ENCODE data around the gene FBXO4.

DNA sequence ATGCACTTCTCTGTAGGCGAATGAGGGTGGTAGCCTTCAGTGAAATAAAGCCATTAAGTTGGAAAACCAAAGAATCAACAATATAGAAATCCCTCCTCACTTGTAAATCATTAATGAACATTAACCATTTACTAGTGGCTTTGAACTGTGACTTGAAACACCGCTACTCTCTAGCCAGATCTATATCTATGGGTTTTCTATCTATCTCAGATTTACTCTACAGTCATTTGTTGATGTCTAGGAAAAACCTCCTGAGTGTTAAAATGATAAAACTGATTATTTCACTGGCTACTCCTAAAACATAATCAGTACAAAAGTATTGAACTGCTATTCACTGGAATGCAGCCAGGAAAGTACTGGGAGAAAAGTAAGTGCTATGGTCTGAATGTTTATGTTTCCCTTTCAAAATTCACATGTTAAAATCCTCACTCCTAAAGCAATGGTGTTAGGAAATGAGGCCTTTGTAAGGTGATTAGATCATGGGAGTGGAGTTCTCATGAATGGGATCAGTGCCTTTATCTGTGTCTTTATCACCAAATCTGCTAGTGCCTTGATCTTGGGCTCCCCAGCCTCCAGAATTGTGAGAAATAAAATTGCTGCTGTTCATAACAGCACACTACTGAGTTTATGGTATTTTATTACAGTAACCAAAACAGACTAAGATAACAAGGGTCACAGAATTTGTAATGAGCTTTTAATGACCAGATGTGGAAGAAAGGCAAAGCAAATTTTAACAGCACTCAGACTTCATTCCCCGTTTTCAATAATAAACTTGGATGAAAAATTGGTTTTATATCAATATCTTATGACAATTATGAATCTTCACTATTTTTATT, 46.2 kb upstream of the FBXO4 start:
- no peak for TF ChIP-seq CTCF (IDR thresholded peaks at IDR 0.05 in 2 of 3, conservative IDR thresholded peaks at IDR 0.05 in 1 of 3; ENCODE audit: borderline replicate concordance in 1 of 3, insufficient read depth in 1 of 3, low read depth in 2 of 3, low read length in 2 of 3)
- TF ChIP-seq POLR2A (IDR thresholded peaks at IDR 0.05; ENCODE audit: borderline replicate concordance, extremely low read depth, insufficient read depth, insufficient read length), result no peak
- TF ChIP-seq RAD21 (IDR thresholded peaks at IDR 0.05; ENCODE audit: low read depth), result no peak
- TF ChIP-seq, protein P1, sequence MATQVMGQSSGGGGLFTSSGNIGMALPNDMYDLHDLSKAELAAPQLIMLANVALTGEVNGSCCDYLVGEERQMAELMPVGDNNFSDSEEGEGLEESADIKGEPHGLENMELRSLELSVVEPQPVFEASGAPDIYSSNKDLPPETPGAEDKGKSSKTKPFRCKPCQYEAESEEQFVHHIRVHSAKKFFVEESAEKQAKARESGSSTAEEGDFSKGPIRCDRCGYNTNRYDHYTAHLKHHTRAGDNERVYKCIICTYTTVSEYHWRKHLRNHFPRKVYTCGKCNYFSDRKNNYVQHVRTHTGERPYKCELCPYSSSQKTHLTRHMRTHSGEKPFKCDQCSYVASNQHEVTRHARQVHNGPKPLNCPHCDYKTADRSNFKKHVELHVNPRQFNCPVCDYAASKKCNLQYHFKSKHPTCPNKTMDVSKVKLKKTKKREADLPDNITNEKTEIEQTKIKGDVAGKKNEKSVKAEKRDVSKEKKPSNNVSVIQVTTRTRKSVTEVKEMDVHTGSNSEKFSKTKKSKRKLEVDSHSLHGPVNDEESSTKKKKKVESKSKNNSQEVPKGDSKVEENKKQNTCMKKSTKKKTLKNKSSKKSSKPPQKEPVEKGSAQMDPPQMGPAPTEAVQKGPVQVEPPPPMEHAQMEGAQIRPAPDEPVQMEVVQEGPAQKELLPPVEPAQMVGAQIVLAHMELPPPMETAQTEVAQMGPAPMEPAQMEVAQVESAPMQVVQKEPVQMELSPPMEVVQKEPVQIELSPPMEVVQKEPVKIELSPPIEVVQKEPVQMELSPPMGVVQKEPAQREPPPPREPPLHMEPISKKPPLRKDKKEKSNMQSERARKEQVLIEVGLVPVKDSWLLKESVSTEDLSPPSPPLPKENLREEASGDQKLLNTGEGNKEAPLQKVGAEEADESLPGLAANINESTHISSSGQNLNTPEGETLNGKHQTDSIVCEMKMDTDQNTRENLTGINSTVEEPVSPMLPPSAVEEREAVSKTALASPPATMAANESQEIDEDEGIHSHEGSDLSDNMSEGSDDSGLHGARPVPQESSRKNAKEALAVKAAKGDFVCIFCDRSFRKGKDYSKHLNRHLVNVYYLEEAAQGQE (IDR thresholded peaks at IDR 0.05; ENCODE audit: low read depth), result no peak
